Measurements from ENCODE around the gene LGALS4.

DNA sequence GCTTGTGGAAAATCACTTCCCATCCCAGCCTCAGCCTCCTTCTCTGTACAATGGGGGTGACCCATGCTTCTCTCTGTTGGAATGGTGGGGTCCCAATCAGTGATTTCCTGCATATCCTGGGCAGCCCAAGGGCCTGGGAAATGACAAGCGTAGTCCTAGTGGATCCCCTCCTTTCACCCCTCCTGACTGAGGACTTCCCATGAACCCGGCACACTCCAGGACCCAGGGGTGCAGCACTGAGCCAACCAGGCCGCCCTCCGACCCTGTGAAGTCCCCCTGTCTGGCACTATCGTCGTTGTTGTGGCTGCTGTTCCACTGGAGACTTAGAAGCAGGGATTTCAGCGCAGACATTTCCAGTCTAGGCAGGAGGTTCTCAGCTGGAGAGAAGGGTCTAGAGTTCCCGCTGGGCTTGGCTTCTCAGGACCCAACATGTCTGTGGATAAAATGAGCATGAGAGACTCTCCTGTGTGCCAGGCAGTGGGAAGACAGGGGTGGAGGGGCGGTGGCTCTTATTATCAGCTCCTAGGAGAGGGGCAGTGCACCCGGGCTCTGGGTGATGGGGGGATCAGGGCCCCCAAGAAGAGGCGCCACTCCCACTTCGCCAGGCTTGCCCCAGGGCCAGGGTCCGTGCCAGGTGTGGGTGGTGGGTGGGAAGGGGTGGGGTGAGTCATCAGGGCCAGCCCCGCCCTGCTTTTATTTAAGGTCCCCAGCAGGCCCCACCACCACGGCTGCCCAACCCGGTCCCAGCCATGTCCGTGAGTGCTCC is 24.1 kb downstream of the LGALS4 start, which contains the start of gene LGALS7B:
- TF ChIP-seq POLR2A (IDR thresholded peaks at IDR 0.05), result no peak
- TF ChIP-seq, protein P1, sequence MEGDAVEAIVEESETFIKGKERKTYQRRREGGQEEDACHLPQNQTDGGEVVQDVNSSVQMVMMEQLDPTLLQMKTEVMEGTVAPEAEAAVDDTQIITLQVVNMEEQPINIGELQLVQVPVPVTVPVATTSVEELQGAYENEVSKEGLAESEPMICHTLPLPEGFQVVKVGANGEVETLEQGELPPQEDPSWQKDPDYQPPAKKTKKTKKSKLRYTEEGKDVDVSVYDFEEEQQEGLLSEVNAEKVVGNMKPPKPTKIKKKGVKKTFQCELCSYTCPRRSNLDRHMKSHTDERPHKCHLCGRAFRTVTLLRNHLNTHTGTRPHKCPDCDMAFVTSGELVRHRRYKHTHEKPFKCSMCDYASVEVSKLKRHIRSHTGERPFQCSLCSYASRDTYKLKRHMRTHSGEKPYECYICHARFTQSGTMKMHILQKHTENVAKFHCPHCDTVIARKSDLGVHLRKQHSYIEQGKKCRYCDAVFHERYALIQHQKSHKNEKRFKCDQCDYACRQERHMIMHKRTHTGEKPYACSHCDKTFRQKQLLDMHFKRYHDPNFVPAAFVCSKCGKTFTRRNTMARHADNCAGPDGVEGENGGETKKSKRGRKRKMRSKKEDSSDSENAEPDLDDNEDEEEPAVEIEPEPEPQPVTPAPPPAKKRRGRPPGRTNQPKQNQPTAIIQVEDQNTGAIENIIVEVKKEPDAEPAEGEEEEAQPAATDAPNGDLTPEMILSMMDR (IDR thresholded peaks at IDR 0.05), result no peak

Data from right lobe of liver (tissue), 4 donors.